Fibroblast of skin of abdomen (primary cell): ENCODE data around the gene FOXK1.
"Not testable (repeated sequence)": the region's sequence is repeated elsewhere in the genome, so short reads cannot be mapped to it uniquely, and the experiment has no call there.

Experiments used
- DNase-seq: peaks from one replicate; pipeline ENCODE4 v3.0.0-alpha.2; 2013

Gene FOXK1

GRCh38 chr7:4801839-4802231 lies 119.7 kb downstream of the FOXK1 start:
- no peak for DNase-seq

GRCh38 chr7:4802577-4802976 lies 120.5 kb downstream of the FOXK1 start:
- DNase-seq, result not testable (repeated sequence)

- DNase-seq, result no peak
These were observed 121.5 kb downstream of the FOXK1 start for GRCh38 chr7:4803397-4804241.

- DNase-seq, result no peak
These were observed 123.3 kb downstream of the FOXK1 start for GRCh38 chr7:4805110-4805983.

GRCh38 chr7:4805984-4806300 lies 123.8 kb downstream of the FOXK1 start:
- no peak for DNase-seq

- no peak for DNase-seq
These were observed 125.0 kb downstream of the FOXK1 start for GRCh38 chr7:4806983-4807597.

- DNase-seq, result no peak
These were observed 125.5 kb downstream of the FOXK1 start for GRCh38 chr7:4807598-4808016.

GRCh38 chr7:4808026-4808425 lies 125.9 kb downstream of the FOXK1 start:
- no peak for DNase-seq

GRCh38 chr7:4808565-4808964 lies 126.5 kb downstream of the FOXK1 start:
- DNase-seq, result no peak

- DNase-seq, result no peak
These were observed 127.0 kb downstream of the FOXK1 start for GRCh38 chr7:4809091-4809591.

GRCh38 chr7:4809666-4810065 lies 127.6 kb downstream of the FOXK1 start:
- no peak for DNase-seq

GRCh38 chr7:4814433-4814832 lies 132.3 kb downstream of the FOXK1 start:
- no peak for DNase-seq

GRCh38 chr7:4815121-4815520 lies 133.0 kb downstream of the FOXK1 start:
- DNase-seq, result no peak

- no peak for DNase-seq
These were observed 133.7 kb downstream of the FOXK1 start for GRCh38 chr7:4815609-4816418.

GRCh38 chr7:4816419-4817080 lies 134.5 kb downstream of the FOXK1 start:
- no peak for DNase-seq

- no peak for DNase-seq
These were observed 135.2 kb downstream of the FOXK1 start for GRCh38 chr7:4817178-4817901.

- DNase-seq, result no peak
These were observed 136.1 kb downstream of the FOXK1 start for GRCh38 chr7:4818000-4818794.

- no peak for DNase-seq
These were observed 137.7 kb downstream of the FOXK1 start for GRCh38 chr7:4819560-4820404.

GRCh38 chr7:4820405-4820966 lies 138.4 kb downstream of the FOXK1 start:
- DNase-seq, result no peak
